Uterine smooth muscle cell (primary cell): ENCODE results near the gene FYN. TPM values are rescaled to one million over a fixed set of nuclear protein-coding genes. Genes with fewer than 3 reads are reported as not detected.

Experiments used
- total RNA-seq: library from RNA; depleted of rRNA; stranded (reverse); fragments of >200 nt; gene quantifications from 2 replicates; pipeline ENCODE4 v1.2.3, GENCODE V29; 2014

Gene FYN
- 29.1 and 64.6 TPM in 2 replicates for total RNA-seq

GRCh38 chr6:111873178-111874024 lies at the start of gene FYN:
TSS of gene FYN (minus strand) at chr6:111873452. CDS start at chr6:111720051, 153,401 bp downstream.

Other genes starting within 250 kb of the FYN start
- gene CCN6, start 180.7 kb upstream of the FYN start, total RNA-seq: not detected in 2 replicates
- 51.5 and 68.0 TPM in 2 replicates for gene TUBE1, start 214.0 kb upstream of the FYN start, total RNA-seq
- 23.1 and 34.4 TPM in 2 replicates for gene FAM229B, start 214.1 kb upstream of the FYN start, total RNA-seq